MCF 10A (cell line): Measurements from ENCODE around the gene UBE2D2. TPM values are rescaled to one million over a fixed set of nuclear protein-coding genes. Genes with fewer than 3 reads are reported as not detected.
"Not testable (repeated sequence)": the region's sequence is repeated elsewhere in the genome, so short reads cannot be mapped to it uniquely, and the experiment has no call there.

Experiments
- BruUV-seq: library from RNA; stranded (reverse); fragments of 400-500 nt; replicated peaks from 2 replicates; lab custom pipeline; 2021; lab: Mats Ljungman, UMichigan
- CTCF ChIA-PET: fragments of 300-600 bp; sonication (Branson Sonifier 250); formaldehyde crosslinking; extraction: SDS; loops from one replicate; lab custom pipeline; 2021; ENCODE audit warnings: antibody characterized with exemption, inconsistent platforms; lab: Yijun Ruan, JAX
- POLR2A ChIA-PET: fragments of 300-600, 350-650 bp; sonication (Branson Sonifier 250); formaldehyde crosslinking; extraction: SDS; loops from one replicate; lab custom pipeline; 2020; ENCODE audit warnings: antibody characterized with exemption, inconsistent platforms; lab: Yijun Ruan, JAX
- DNase-seq: peaks from one replicate; pipeline ENCODE4 v3.0.0-alpha.2; 2018; ENCODE audit not compliant: unreplicated experiment
- H3K27ac Mint-ChIP-seq: one replicate; pipeline ENCODE4 v1.8.0; 2022; ENCODE audit warnings: mild to moderate bottlenecking, low read depth, mixed read lengths; ENCODE audit not compliant: unreplicated experiment
- H3K27me3 Mint-ChIP-seq: one replicate; pipeline ENCODE4 v1.8.0; 2022; ENCODE audit warnings: mixed read lengths; ENCODE audit not compliant: insufficient read depth, unreplicated experiment
- H3K36me3 Mint-ChIP-seq: one replicate; pipeline ENCODE4 v1.8.0; 2022; ENCODE audit warnings: mild to moderate bottlenecking, moderate library complexity, mixed read lengths; ENCODE audit not compliant: insufficient read depth, unreplicated experiment
- H3K4me1 Mint-ChIP-seq: one replicate; pipeline ENCODE4 v1.8.0; 2022; ENCODE audit warnings: mixed read lengths; ENCODE audit not compliant: insufficient read depth, unreplicated experiment
- H3K4me3 Mint-ChIP-seq: one replicate; pipeline ENCODE4 v1.8.0; 2022; ENCODE audit warnings: mild to moderate bottlenecking, moderate library complexity, mixed read lengths; ENCODE audit not compliant: unreplicated experiment
- H3K9me3 Mint-ChIP-seq: one replicate; pipeline ENCODE4 v1.8.0; 2022; ENCODE audit warnings: mixed read lengths; ENCODE audit not compliant: unreplicated experiment
- intact Hi-C: fragments of 100-400 bp; cut with micrococcal nuclease; formaldehyde crosslinking; loops from 2 replicates; pipeline ENCODE4 v1.14.1; 2022
- total RNA-seq: library from RNA; stranded (reverse); gene quantifications from 2 replicates; pipeline ENCODE4 v1.2.3, GENCODE V29; 2022
- TF ChIP-seq, protein P1 (sequence below): fragments of 200-600 bp; IDR thresholded peaks from one replicate; pipeline ENCODE4 v1.8.0; 2022; ENCODE audit warnings: antibody characterized with exemption, mild to moderate bottlenecking; ENCODE audit not compliant: unreplicated experiment

Gene UBE2D2
- total RNA-seq, 1 experiment from 2014 or later: 306 TPM

- TF ChIP-seq, protein P1, sequence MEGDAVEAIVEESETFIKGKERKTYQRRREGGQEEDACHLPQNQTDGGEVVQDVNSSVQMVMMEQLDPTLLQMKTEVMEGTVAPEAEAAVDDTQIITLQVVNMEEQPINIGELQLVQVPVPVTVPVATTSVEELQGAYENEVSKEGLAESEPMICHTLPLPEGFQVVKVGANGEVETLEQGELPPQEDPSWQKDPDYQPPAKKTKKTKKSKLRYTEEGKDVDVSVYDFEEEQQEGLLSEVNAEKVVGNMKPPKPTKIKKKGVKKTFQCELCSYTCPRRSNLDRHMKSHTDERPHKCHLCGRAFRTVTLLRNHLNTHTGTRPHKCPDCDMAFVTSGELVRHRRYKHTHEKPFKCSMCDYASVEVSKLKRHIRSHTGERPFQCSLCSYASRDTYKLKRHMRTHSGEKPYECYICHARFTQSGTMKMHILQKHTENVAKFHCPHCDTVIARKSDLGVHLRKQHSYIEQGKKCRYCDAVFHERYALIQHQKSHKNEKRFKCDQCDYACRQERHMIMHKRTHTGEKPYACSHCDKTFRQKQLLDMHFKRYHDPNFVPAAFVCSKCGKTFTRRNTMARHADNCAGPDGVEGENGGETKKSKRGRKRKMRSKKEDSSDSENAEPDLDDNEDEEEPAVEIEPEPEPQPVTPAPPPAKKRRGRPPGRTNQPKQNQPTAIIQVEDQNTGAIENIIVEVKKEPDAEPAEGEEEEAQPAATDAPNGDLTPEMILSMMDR: no peak
- H3K9me3 Mint-ChIP-seq: no peaks in the 10 kb centered on the region
- no peak for DNase-seq
- H3K27me3 Mint-ChIP-seq: no peaks in the 10 kb centered on the region
- H3K4me3 Mint-ChIP-seq: no peak overlapping the region
- intact Hi-C loops: no loop called here
- BruUV-seq: no TSS peak
- ChIA-PET POLR2A (no interaction called here), CTCF (interaction anchor here (0.6 to 3.2 kb wide), 6 partner anchors 9 to 182 kb away, joined by 3 to 15 read pairs (median 4); no protein-coding TSS in a partner anchor)
- peaks cover 2% of the 10 kb centered on the region for H3K4me1 Mint-ChIP-seq
- H3K36me3 Mint-ChIP-seq: no peaks in the 10 kb centered on the region
- H3K27ac Mint-ChIP-seq: no peak overlapping the region
Measured at GRCh38 chr5:139523635-139524445, 37.3 kb upstream of the UBE2D2 start.

DNA sequence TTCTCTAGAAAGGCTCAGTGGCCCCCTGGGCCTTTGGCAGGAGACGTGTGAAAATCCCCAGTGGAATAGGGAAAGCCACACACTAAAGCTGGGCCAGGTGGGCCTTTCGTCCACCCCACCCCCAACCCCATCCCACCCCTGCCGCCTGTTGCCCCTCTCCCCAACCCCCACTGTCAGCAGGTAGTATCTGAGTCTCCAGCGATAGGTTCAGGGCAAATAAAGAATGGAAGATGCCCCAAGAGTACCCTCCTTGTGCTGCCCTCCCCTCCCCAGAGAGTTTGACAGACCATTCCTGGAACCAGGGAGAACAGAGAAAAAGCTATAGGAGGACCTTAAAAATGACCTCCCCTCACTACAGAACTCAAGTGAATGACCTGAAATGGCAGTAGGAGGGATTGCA is 36.7 kb upstream of the UBE2D2 start:
- intact Hi-C loops: no loop called here
- Mint-ChIP-seq H3K27me3 (no peaks in the 10 kb centered on the region), H3K36me3 (no peaks in the 10 kb centered on the region), H3K4me1 (no peaks in the 10 kb centered on the region), H3K27ac (no peak overlapping the region), H3K4me3 (no peak overlapping the region), H3K9me3 (no peaks in the 10 kb centered on the region)
- CTCF ChIA-PET: interaction anchor here (0.6 to 3.2 kb wide), 4 partner anchors 10 to 121 kb away, joined by 3 to 15 read pairs (median 4); no protein-coding TSS in a partner anchor
- POLR2A ChIA-PET: no interaction called here
- no TSS peak for BruUV-seq
- DNase-seq: no peak
- TF ChIP-seq, protein P1: no peak

DNA sequence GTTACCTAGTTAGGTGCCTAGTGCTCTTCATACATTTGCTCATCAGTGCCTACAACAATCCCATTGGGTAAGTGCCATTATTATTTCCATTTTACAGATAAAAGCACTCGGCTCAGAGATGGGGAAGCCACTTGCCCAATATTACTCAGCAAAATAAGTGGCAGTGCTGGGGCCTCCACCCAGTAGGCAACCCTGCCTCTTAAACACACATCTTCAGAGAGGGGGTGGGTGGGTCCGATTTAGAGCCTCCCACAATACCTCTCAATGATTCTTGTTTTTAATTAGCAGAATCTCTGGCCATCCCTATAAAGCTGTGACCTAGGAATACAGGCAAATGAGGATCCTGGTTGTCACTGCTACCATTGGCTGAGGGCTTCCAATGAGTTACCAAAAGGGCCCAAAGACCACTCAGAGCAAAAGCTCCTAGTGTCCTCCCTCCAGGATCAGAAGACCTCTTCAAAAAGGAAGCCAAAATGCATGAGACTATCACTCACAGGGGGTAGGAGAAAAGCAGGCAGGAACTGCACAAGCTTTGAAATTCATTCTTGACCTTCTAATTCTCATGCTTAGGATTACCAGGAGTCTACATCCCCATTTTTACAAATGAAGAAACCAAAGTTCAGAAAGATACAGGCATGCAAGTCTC is 36.1 kb upstream of the UBE2D2 start:
- H3K9me3 Mint-ChIP-seq: no peaks in the 10 kb centered on the region
- H3K27me3 Mint-ChIP-seq: no peaks in the 10 kb centered on the region
- no peaks in the 10 kb centered on the region for H3K4me1 Mint-ChIP-seq
- DNase-seq: no peak
- H3K4me3 Mint-ChIP-seq: no peak overlapping the region
- intact Hi-C loops: no loop called here
- BruUV-seq: no TSS peak
- H3K36me3 Mint-ChIP-seq: no peaks in the 10 kb centered on the region
- ChIA-PET POLR2A (no interaction called here), CTCF (interaction anchor here (0.6 to 1.5 kb wide), 3 partner anchors 11 to 186 kb away, joined by 4 to 5 read pairs (median 5); no protein-coding TSS in a partner anchor)
- TF ChIP-seq, protein P1: no peak
- no peak overlapping the region for H3K27ac Mint-ChIP-seq

DNA sequence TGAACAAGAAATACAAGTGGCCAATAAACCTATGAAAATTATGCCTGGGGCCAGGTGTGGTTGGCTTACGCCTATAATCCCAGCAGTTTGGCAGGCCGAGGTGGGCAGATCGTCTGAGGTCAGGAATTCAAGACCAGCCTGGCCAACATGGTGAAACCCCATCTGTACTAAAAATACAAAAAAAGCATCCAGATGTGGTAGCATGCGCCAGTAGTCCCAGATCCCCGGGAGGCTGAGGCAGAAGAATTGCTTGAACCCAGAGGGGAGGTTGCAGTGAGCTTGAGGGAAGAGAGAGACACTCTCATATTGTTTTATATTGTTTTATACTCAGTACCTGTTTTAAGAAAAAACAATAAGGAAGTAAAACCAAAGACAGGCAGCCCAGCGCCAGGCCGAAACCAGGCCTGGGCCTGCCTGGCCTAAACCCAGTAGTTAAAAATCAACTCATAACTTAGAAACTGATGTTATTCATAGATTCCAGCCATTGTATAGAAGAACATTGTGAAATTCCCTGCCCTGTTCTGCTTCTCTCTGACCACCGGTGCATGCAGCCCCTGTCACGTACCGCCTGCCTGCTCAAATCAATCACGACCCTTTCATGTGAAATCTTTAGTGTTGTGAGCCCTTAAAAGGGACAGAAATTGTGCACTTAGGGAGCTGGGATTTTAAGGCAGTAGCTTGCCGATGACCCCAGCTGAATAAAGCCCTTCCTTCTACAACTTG is 35.4 kb upstream of the UBE2D2 start:
- H3K4me3 Mint-ChIP-seq, BruUV-seq, H3K27me3 Mint-ChIP-seq, intact Hi-C loops, DNase-seq, H3K27ac Mint-ChIP-seq, H3K4me1 Mint-ChIP-seq, H3K9me3 Mint-ChIP-seq, H3K36me3 Mint-ChIP-seq, POLR2A ChIA-PET: not testable (repeated sequence)
- CTCF ChIA-PET: interaction anchor here (0.6 to 1.5 kb wide), 3 partner anchors 9 to 40 kb away, joined by 3 to 5 read pairs (median 5); no protein-coding TSS in a partner anchor

DNA sequence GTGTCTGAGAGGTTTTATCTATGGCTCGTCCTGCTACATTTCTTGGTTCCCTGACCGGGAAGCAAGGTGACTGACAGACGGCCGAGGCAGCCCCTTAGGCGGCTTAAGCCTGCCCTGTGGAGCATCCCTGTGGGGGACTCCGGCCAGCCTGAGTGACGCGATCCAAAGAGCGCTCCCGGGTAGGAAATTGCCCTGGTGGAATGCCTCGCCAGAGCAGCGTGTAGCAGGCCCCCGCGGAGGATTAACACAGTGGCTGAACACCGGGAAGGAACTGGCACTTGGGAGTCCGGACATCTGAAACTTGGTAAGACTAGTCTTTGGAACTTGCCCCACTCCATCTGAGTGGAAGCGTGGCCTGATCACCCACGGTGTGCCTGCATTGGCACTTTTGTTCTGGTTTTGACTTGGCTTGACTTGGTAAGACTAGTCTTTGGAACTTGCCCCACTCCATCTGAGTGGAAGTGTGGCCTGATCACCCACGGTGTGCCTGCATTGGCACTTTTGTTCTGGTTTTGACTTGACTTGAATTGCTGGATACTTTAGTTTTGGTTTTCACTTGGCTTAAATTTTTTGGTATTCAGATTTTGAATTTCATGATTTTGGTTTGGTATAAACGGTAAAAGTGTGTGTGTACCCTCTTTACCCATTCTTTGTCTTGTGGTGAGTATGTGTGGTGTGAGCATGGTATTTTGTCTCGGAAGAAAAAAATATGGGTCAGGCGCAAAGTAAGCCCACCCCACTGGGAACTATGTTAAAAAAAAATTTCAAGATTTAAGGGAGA is 34.6 kb upstream of the UBE2D2 start:
- H3K36me3 Mint-ChIP-seq, H3K9me3 Mint-ChIP-seq, DNase-seq, BruUV-seq, intact Hi-C loops, POLR2A ChIA-PET, H3K27ac Mint-ChIP-seq, H3K4me3 Mint-ChIP-seq, H3K27me3 Mint-ChIP-seq, H3K4me1 Mint-ChIP-seq: not testable (repeated sequence)
- CTCF ChIA-PET: interaction anchor here (0.6 kb wide), 1 partner anchor 10 kb away, joined by 3 read pairs; no protein-coding TSS in a partner anchor

GRCh38 chr5:139527090-139527470 is 34.1 kb upstream of the UBE2D2 start:
- H3K36me3 Mint-ChIP-seq, DNase-seq, H3K4me3 Mint-ChIP-seq, POLR2A ChIA-PET, H3K9me3 Mint-ChIP-seq, H3K4me1 Mint-ChIP-seq, BruUV-seq, CTCF ChIA-PET, H3K27ac Mint-ChIP-seq, intact Hi-C loops, H3K27me3 Mint-ChIP-seq: not testable (repeated sequence)
